Neural progenitor cell (in vitro differentiated cells): ENCODE results near the gene OR51E2. TPM values are rescaled to one million over a fixed set of nuclear protein-coding genes. Genes with fewer than 3 reads are reported as not detected.
A peak's percentile ranks its signal among the peaks of the same experiment; 100 is the strongest.

ENCODE experiments used
- DNase-seq: peaks from one replicate; pipeline ENCODE4 v3.0.0-alpha.2; 2016; ENCODE audit warnings: low spot score
- H2AFZ ChIP-seq: fragments of 200-600 bp; sonication (generic); replicated peaks from 2 replicates; pipeline ENCODE4 v1.6.1; 2016; ENCODE audit warnings: antibody characterized with exemption
- H3F3A ChIP-seq: fragments of 200-600 bp; sonication (generic); 2 replicates; pipeline ENCODE4 v1.6.1; 2016; ENCODE audit warnings: antibody characterized with exemption, low read depth
- H3K27ac ChIP-seq: fragments of 200-600 bp; sonication (generic); 2 replicates; pipeline ENCODE4 v1.5.1; 2016; ENCODE audit warnings: mild to moderate bottlenecking
- H3K27me3 ChIP-seq: fragments of 200-600 bp; sonication (generic); 2 replicates; pipeline ENCODE4 v1.6.1; 2016; ENCODE audit warnings: mild to moderate bottlenecking, moderate library complexity
- H3K36me3 ChIP-seq: fragments of 200-600 bp; sonication (generic); 2 replicates; pipeline ENCODE4 v1.5.1; 2016
- H3K4me1 ChIP-seq: fragments of 200-600 bp; sonication (generic); 2 replicates; pipeline ENCODE4 v1.6.1; 2016; ENCODE audit warnings: mixed run types
- H3K4me2 ChIP-seq: fragments of 200-600 bp; sonication (generic); 2 replicates; pipeline ENCODE4 v1.6.1; 2016
- H3K4me3 ChIP-seq: fragments of 200-600 bp; sonication (generic); 2 replicates; pipeline ENCODE4 v1.5.1; 2016
- H3K79me2 ChIP-seq: fragments of 200-600 bp; sonication (generic); 2 replicates; pipeline ENCODE4 v1.6.1; 2016; ENCODE audit warnings: low read depth
- H3K9ac ChIP-seq: fragments of 200-600 bp; sonication (generic); 2 replicates; pipeline ENCODE4 v1.6.1; 2016
- H3K9me3 ChIP-seq: fragments of 200-600 bp; sonication (generic); 2 replicates; pipeline ENCODE4 v1.5.1; 2016; ENCODE audit warnings: low read depth
- H4K20me1 ChIP-seq: fragments of 200-600 bp; sonication (generic); 2 replicates; pipeline ENCODE4 v1.6.1; 2016; ENCODE audit warnings: low read depth
- H3K27ac Mint-ChIP-seq: 3 replicates; pipeline ENCODE4 v1.8.0; 2021; ENCODE audit warnings: mixed read lengths
- H3K27me3 Mint-ChIP-seq: 2 replicates; pipeline ENCODE4 v1.8.0; 2022; ENCODE audit warnings: low read depth, mild to moderate bottlenecking, inconsistent platforms, moderate library complexity, mixed read lengths; ENCODE audit not compliant: insufficient read depth
- H3K36me3 Mint-ChIP-seq: 3 replicates; pipeline ENCODE4 v1.8.0; 2021; ENCODE audit warnings: mixed read lengths
- H3K4me1 Mint-ChIP-seq: 3 replicates; pipeline ENCODE4 v1.8.0; 2021; ENCODE audit warnings: mixed read lengths
- H3K4me3 Mint-ChIP-seq: 3 replicates; pipeline ENCODE4 v1.8.0; 2021; ENCODE audit warnings: mild to moderate bottlenecking, moderate library complexity, mixed read lengths
- H3K9me3 Mint-ChIP-seq: 3 replicates; pipeline ENCODE4 v1.8.0; 2020; ENCODE audit warnings: mixed read lengths
- CTCF ChIP-seq: fragments of 200-600 bp; sonication (generic); IDR thresholded peaks from 2 replicates; pipeline ENCODE4 v1.5.1; 2017; ENCODE audit warnings: antibody characterized with exemption, mild to moderate bottlenecking
- EZH2 ChIP-seq: fragments of 200-600 bp; sonication (generic); IDR thresholded peaks from 2 replicates; pipeline ENCODE4 v1.6.1; 2017; ENCODE audit warnings: antibody characterized with exemption, mild to moderate bottlenecking, moderate library complexity
- EZH2phosphoT487 ChIP-seq: fragments of 200-600 bp; sonication (generic); IDR thresholded peaks from 2 replicates; pipeline ENCODE4 v1.6.1; 2017; ENCODE audit warnings: antibody characterized with exemption
- total RNA-seq: library from RNA; depleted of rRNA; stranded (reverse); fragments of >200 nt; gene quantifications from 2 replicates; pipeline ENCODE4 v1.2.3, GENCODE V29; 2015; ENCODE audit warnings: low replicate concordance

The OR51E2 gene
- total RNA-seq, 1 donor from 2014 or later = not detected

- H3K27me3 Mint-ChIP-seq = no peaks in the 10 kb centered on the region
- no peak overlapping the region for H3K4me3 Mint-ChIP-seq
- no peak for DNase-seq
- no peak overlapping the region for H3K27ac Mint-ChIP-seq
- H3K9ac ChIP-seq = no peak overlapping the region
- H3F3A ChIP-seq = peaks cover 9% of the 10 kb centered on the region
- H3K4me3 ChIP-seq = no peak overlapping the region
- peaks cover 16% of the 10 kb centered on the region for H3K4me1 ChIP-seq
- no peaks in the 10 kb centered on the region for H3K36me3 Mint-ChIP-seq
- H3K4me1 Mint-ChIP-seq = peaks cover 8% of the 10 kb centered on the region
- no peaks in the 10 kb centered on the region for H3K79me2 ChIP-seq
- no peaks in the 10 kb centered on the region for H3K36me3 ChIP-seq
- no peaks in the 10 kb centered on the region for H4K20me1 ChIP-seq
- H3K9me3 Mint-ChIP-seq = no peaks in the 10 kb centered on the region
- no peak overlapping the region for H3K4me2 ChIP-seq
- H2AFZ ChIP-seq = no peak overlapping the region
- no peaks in the 10 kb centered on the region for H3K9me3 ChIP-seq
- no peak overlapping the region for H3K27ac ChIP-seq
- H3K27me3 ChIP-seq = no peaks in the 10 kb centered on the region
- TF ChIP-seq EZH2 (no peak), EZH2phosphoT487 (no peak), CTCF (no peak)
Observed at GRCh38 chr11:4699697-4700435, 2.2 kb upstream of the OR51E2 start.

GRCh38 chr11:4695442-4695841 is 2.2 kb downstream of the OR51E2 start:
- H3K27ac Mint-ChIP-seq = no peak overlapping the region
- H3K4me3 Mint-ChIP-seq = no peak overlapping the region
- Histone ChIP-seq H3K36me3 (no peaks in the 10 kb centered on the region), H2AFZ (peak overlapping the region; percentile 50), H3K9ac (no peak overlapping the region), H3K4me1 (peaks cover 5% of the 10 kb centered on the region), H3K79me2 (no peaks in the 10 kb centered on the region), H3K27ac (no peak overlapping the region), H3K4me2 (no peak overlapping the region), H4K20me1 (no peaks in the 10 kb centered on the region), H3K4me3 (no peak overlapping the region), H3F3A (no peaks in the 10 kb centered on the region), H3K27me3 (no peaks in the 10 kb centered on the region), H3K9me3 (no peaks in the 10 kb centered on the region)
- TF ChIP-seq CTCF (no peak), EZH2phosphoT487 (no peak), EZH2 (no peak)
- H3K36me3 Mint-ChIP-seq = no peaks in the 10 kb centered on the region
- no peaks in the 10 kb centered on the region for H3K27me3 Mint-ChIP-seq
- no peak for DNase-seq
- H3K9me3 Mint-ChIP-seq = no peaks in the 10 kb centered on the region
- no peaks in the 10 kb centered on the region for H3K4me1 Mint-ChIP-seq

GRCh38 chr11:4684631-4685285 is 12.9 kb downstream of the OR51E2 start:
- Mint-ChIP-seq H3K36me3 (no peaks in the 10 kb centered on the region), H3K27me3 (no peaks in the 10 kb centered on the region), H3K27ac (no peak overlapping the region), H3K4me1 (peaks cover 16% of the 10 kb centered on the region), H3K4me3 (no peak overlapping the region), H3K9me3 (no peaks in the 10 kb centered on the region)
- no peak for DNase-seq
- Histone ChIP-seq H3K9me3 (no peaks in the 10 kb centered on the region), H3K36me3 (no peaks in the 10 kb centered on the region), H2AFZ (no peak overlapping the region), H3K27ac (no peak overlapping the region), H3K4me3 (no peak overlapping the region), H3K4me2 (no peak overlapping the region), H3K27me3 (no peaks in the 10 kb centered on the region), H3K9ac (no peak overlapping the region), H3F3A (no peaks in the 10 kb centered on the region), H3K79me2 (no peaks in the 10 kb centered on the region), H3K4me1 (no peaks in the 10 kb centered on the region), H4K20me1 (no peaks in the 10 kb centered on the region)
- TF ChIP-seq CTCF = no peak
- TF ChIP-seq EZH2 = no peak
- TF ChIP-seq EZH2phosphoT487 = no peak
